ENCODE results near the gene MYO9A. TPM values are rescaled to one million over a fixed set of nuclear protein-coding genes. Genes with fewer than 3 reads are reported as not detected.
"Not testable (repeated sequence)": the region's sequence is repeated elsewhere in the genome, so short reads cannot be mapped to it uniquely, and the experiment has no call there.

Gene MYO9A
- total RNA-seq, 1 experiment from 2014 or later = 30.1 TPM

DNA sequence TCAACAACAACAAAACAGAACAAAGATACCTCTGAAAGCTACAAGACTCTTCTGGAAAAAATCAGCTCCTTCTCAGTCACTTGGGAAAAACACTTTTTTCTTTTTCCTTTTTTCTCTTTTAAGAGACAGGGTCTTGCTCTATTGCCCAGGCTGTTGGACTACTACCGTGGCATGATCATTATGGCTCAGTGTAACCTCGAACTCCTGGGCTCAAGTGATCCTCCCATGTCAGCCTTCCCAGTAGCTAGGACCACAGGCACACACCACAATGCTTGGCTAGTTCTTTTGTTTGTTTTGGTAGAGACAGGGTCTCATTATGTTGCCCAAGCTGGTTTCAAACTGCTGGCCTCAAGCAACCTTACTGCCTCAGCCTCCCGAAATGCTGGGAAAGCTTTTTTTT is 12.8 kb downstream of the MYO9A start:
- BruUV-seq (replicated peaks) = no TSS peak
- peaks cover 13% of the 10 kb centered on the region for H3K4me1 ChIP-seq (ENCODE audit: insufficient read depth, low read length, poor library complexity, severe bottlenecking)
- POLR2A ChIA-PET (ENCODE audit: low non-redundant PET) = no interaction called here

DNA sequence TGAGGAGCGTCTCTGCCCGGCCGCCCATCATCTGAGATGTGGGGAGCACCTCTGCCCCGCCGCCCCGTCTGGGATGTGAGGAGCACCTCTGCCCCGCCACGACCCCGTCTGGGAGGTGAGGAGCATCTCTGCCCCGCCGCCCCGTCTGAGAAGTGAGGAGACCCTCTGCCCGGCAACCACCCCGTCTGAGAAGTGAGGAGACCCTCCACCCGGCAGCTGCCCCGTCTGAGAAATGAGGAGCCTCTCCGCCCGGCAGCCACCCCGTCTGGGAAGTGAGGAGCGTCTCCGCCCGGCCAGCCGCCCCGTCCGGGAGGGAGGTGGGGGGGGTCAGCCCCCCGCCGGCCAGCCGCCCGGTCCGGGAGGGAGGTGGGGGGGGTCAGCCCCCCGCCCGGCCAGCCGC is 17.4 kb downstream of the MYO9A start:
- H3K4me1 ChIP-seq (ENCODE audit: insufficient read depth, low read length, poor library complexity, severe bottlenecking) = peaks cover 13% of the 10 kb centered on the region
- H3K36me3 ChIP-seq (ENCODE audit: insufficient read depth, low read length, poor library complexity, severe bottlenecking); DNase-seq (ENCODE audit: low spot score); intact Hi-C loops (cut with micrococcal nuclease; ENCODE audit: unreplicated experiment); H3K27me3 ChIP-seq (replicated peaks; ENCODE audit: insufficient read depth, low read depth, low read length, poor library complexity); BruUV-seq (replicated peaks); CTCF ChIA-PET; POLR2A ChIA-PET (ENCODE audit: low non-redundant PET); H3K4me3 ChIP-seq (ENCODE audit: low read depth, low read length, poor library complexity, severe bottlenecking); H3K27ac ChIP-seq (ENCODE audit: low read depth, low read length, poor library complexity, severe bottlenecking); H3K9me3 ChIP-seq (ENCODE audit: low read depth, low read length, poor library complexity, severe bottlenecking): not testable (repeated sequence)

More for the DNA sequence above, 12.8 kb downstream of the MYO9A start:
- CTCF ChIA-PET = interaction anchor here (0.6 kb wide), 1 partner anchor 71 kb away, joined by 4 read pairs; no protein-coding TSS in a partner anchor
- TF ChIP-seq, protein P1, sequence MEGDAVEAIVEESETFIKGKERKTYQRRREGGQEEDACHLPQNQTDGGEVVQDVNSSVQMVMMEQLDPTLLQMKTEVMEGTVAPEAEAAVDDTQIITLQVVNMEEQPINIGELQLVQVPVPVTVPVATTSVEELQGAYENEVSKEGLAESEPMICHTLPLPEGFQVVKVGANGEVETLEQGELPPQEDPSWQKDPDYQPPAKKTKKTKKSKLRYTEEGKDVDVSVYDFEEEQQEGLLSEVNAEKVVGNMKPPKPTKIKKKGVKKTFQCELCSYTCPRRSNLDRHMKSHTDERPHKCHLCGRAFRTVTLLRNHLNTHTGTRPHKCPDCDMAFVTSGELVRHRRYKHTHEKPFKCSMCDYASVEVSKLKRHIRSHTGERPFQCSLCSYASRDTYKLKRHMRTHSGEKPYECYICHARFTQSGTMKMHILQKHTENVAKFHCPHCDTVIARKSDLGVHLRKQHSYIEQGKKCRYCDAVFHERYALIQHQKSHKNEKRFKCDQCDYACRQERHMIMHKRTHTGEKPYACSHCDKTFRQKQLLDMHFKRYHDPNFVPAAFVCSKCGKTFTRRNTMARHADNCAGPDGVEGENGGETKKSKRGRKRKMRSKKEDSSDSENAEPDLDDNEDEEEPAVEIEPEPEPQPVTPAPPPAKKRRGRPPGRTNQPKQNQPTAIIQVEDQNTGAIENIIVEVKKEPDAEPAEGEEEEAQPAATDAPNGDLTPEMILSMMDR (conservative IDR thresholded peaks at IDR 0.05; ENCODE audit: low read depth, low read length) = no peak
- TF ChIP-seq EZH2 (IDR thresholded peaks at IDR 0.05; ENCODE audit: borderline replicate concordance, low read depth, low read length, poor library complexity, severe bottlenecking) = no peak
- Histone ChIP-seq H3K9me3 (ENCODE audit: low read depth, low read length, poor library complexity, severe bottlenecking) (no peaks in the 10 kb centered on the region), H3K27me3 (replicated peaks; ENCODE audit: insufficient read depth, low read depth, low read length, poor library complexity) (no peaks in the 10 kb centered on the region), H3K36me3 (ENCODE audit: insufficient read depth, low read length, poor library complexity, severe bottlenecking) (no peaks in the 10 kb centered on the region), H3K27ac (ENCODE audit: low read depth, low read length, poor library complexity, severe bottlenecking) (no peak overlapping the region), H3K4me3 (ENCODE audit: low read depth, low read length, poor library complexity, severe bottlenecking) (no peak overlapping the region)
- intact Hi-C loops (cut with micrococcal nuclease; ENCODE audit: unreplicated experiment) = no loop called here
- no peak for DNase-seq (ENCODE audit: low spot score)

DNA sequence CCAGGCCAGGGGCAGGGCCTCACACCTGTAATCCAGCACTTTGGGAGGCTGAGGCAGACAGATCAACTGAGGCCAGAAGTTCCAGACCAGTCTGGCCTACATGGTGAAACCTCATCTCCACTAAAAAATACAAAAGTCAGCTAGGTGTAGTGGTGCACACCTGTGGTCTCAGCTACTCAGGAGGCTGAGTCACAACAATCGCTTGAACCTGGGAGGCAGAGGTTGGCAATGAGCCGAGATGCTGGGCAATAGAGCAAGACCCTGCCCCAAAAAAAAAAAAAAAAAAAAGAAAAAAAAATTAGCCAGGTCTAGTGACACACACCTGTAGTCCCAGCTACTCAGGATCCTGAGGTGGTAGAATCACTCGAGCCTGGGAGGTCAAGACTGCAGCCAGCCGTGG is 18.8 kb downstream of the MYO9A start:
- Histone ChIP-seq H3K36me3 (ENCODE audit: insufficient read depth, low read length, poor library complexity, severe bottlenecking) (no peaks in the 10 kb centered on the region), H3K4me3 (ENCODE audit: low read depth, low read length, poor library complexity, severe bottlenecking) (no peak overlapping the region), H3K27me3 (replicated peaks; ENCODE audit: insufficient read depth, low read depth, low read length, poor library complexity) (no peaks in the 10 kb centered on the region), H3K9me3 (ENCODE audit: low read depth, low read length, poor library complexity, severe bottlenecking) (no peaks in the 10 kb centered on the region), H3K27ac (ENCODE audit: low read depth, low read length, poor library complexity, severe bottlenecking) (no peak overlapping the region), H3K4me1 (ENCODE audit: insufficient read depth, low read length, poor library complexity, severe bottlenecking) (peaks cover 13% of the 10 kb centered on the region)
- TF ChIP-seq, protein P1 (conservative IDR thresholded peaks at IDR 0.05; ENCODE audit: low read depth, low read length) = no peak
- no peak for TF ChIP-seq EZH2 (IDR thresholded peaks at IDR 0.05; ENCODE audit: borderline replicate concordance, low read depth, low read length, poor library complexity, severe bottlenecking)
- BruUV-seq (replicated peaks) = no TSS peak
- POLR2A ChIA-PET (ENCODE audit: low non-redundant PET) = no interaction called here
- intact Hi-C loops (cut with micrococcal nuclease; ENCODE audit: unreplicated experiment) = no loop called here
- DNase-seq (ENCODE audit: low spot score) = no peak
- CTCF ChIA-PET = no interaction called here

DNA sequence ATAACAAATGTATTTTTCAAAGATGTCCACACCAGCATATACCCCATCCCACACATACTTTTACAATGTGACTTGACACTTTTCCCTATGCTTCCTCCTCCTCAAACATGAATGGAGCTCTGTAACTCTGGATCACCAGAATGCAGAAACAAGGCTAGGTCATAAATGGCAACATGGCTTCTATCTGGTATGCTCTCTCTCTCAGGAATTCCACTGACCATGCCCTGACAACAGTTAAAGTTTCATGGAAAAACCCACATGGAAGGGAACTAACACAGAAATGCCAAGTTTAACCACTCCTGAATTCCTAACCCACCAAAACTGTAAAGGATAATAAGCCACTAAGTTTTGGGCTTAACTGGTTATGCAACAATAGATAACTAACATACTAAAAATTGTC is 19.9 kb downstream of the MYO9A start:
- H3K27ac ChIP-seq (ENCODE audit: low read depth, low read length, poor library complexity, severe bottlenecking) = no peak overlapping the region
- no peaks in the 10 kb centered on the region for H3K36me3 ChIP-seq (ENCODE audit: insufficient read depth, low read length, poor library complexity, severe bottlenecking)
- BruUV-seq (replicated peaks) = no TSS peak
- H3K4me3 ChIP-seq (ENCODE audit: low read depth, low read length, poor library complexity, severe bottlenecking) = no peak overlapping the region
- TF ChIP-seq EZH2 (IDR thresholded peaks at IDR 0.05; ENCODE audit: borderline replicate concordance, low read depth, low read length, poor library complexity, severe bottlenecking) = no peak
- TF ChIP-seq, protein P1 (conservative IDR thresholded peaks at IDR 0.05; ENCODE audit: low read depth, low read length) = no peak
- H3K27me3 ChIP-seq (replicated peaks; ENCODE audit: insufficient read depth, low read depth, low read length, poor library complexity) = no peaks in the 10 kb centered on the region
- ChIA-PET CTCF (no interaction called here), POLR2A (ENCODE audit: low non-redundant PET) (no interaction called here)
- no peak for DNase-seq (ENCODE audit: low spot score)
- peaks cover 6% of the 10 kb centered on the region for H3K4me1 ChIP-seq (ENCODE audit: insufficient read depth, low read length, poor library complexity, severe bottlenecking)
- intact Hi-C loops (cut with micrococcal nuclease; ENCODE audit: unreplicated experiment) = no loop called here
- H3K9me3 ChIP-seq (ENCODE audit: low read depth, low read length, poor library complexity, severe bottlenecking) = no peaks in the 10 kb centered on the region
